ENCODE results near the gene ABTB2.

- no peak for TF ChIP-seq POLR2A (IDR thresholded peaks at IDR 0.05)
- TF ChIP-seq, protein P1, sequence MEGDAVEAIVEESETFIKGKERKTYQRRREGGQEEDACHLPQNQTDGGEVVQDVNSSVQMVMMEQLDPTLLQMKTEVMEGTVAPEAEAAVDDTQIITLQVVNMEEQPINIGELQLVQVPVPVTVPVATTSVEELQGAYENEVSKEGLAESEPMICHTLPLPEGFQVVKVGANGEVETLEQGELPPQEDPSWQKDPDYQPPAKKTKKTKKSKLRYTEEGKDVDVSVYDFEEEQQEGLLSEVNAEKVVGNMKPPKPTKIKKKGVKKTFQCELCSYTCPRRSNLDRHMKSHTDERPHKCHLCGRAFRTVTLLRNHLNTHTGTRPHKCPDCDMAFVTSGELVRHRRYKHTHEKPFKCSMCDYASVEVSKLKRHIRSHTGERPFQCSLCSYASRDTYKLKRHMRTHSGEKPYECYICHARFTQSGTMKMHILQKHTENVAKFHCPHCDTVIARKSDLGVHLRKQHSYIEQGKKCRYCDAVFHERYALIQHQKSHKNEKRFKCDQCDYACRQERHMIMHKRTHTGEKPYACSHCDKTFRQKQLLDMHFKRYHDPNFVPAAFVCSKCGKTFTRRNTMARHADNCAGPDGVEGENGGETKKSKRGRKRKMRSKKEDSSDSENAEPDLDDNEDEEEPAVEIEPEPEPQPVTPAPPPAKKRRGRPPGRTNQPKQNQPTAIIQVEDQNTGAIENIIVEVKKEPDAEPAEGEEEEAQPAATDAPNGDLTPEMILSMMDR (IDR thresholded peaks at IDR 0.05) = no peak
Measured at GRCh38 chr11:34205326-34206035, 152.3 kb downstream of the ABTB2 start.

Measured in Peyer's patch (tissue), 4 donors.